MM.1S (cell line): ENCODE data around the gene EFNB1.

ENCODE experiments used
- DNase-seq: peaks from one replicate; pipeline ENCODE4 v3.0.0-alpha.2; 2015
- H2AFZ ChIP-seq: fragments of 300-600 bp; sonication (generic); 2 replicates; pipeline ENCODE4 v1.6.0; 2016; ENCODE audit warnings: antibody characterized with exemption, low read length
- H3F3A ChIP-seq: fragments of 300-600 bp; sonication (generic); 2 replicates; pipeline ENCODE4 v1.6.1; 2016; ENCODE audit warnings: mild to moderate bottlenecking, antibody characterized with exemption, low read length, moderate library complexity, mixed read lengths; ENCODE audit not compliant: insufficient read depth
- H3K27ac ChIP-seq: fragments of 300-600 bp; sonication (generic); 2 replicates; pipeline ENCODE4 v1.5.1; 2016; ENCODE audit warnings: mild to moderate bottlenecking, low read length
- H3K27me3 ChIP-seq: fragments of 300-600 bp; sonication (generic); replicated peaks from 2 replicates; pipeline ENCODE4 v1.6.0; 2016; ENCODE audit warnings: low read length; ENCODE audit not compliant: insufficient read depth
- H3K36me3 ChIP-seq: fragments of 300-600 bp; sonication (generic); replicated peaks from 2 replicates; pipeline ENCODE4 v1.6.1; 2016; ENCODE audit warnings: mild to moderate bottlenecking, low read length, mixed read lengths; ENCODE audit not compliant: insufficient read depth
- H3K4me1 ChIP-seq: fragments of 300-600 bp; sonication (generic); 2 replicates; pipeline ENCODE4 v1.6.1; 2016; ENCODE audit warnings: low read length, mixed read lengths
- H3K4me2 ChIP-seq: fragments of 300-600 bp; sonication (generic); 2 replicates; pipeline ENCODE4 v1.6.0; 2016; ENCODE audit warnings: low read depth, low read length
- H3K4me3 ChIP-seq: fragments of 300-600 bp; sonication (generic); 2 replicates; pipeline ENCODE4 v1.5.1; 2016; ENCODE audit warnings: low read length, mixed read lengths
- H3K79me2 ChIP-seq: fragments of 300-600 bp; sonication (generic); 2 replicates; pipeline ENCODE4 v1.6.1; 2016; ENCODE audit warnings: mixed run types, low read length, mixed read lengths
- H3K9ac ChIP-seq: fragments of 300-600 bp; sonication (generic); 2 replicates; pipeline ENCODE4 v1.6.1; 2016; ENCODE audit warnings: low read length, mixed read lengths
- H3K9me2 ChIP-seq: fragments of 300-600 bp; sonication (generic); replicated peaks from 2 replicates; pipeline ENCODE4 v1.6.1; 2016; ENCODE audit warnings: mild to moderate bottlenecking, low read length, mixed read lengths; ENCODE audit not compliant: insufficient read depth
- H3K9me3 ChIP-seq: fragments of 300-600 bp; sonication (generic); replicated peaks from 2 replicates; pipeline ENCODE4 v1.6.1; 2016; ENCODE audit warnings: mild to moderate bottlenecking, low read length, mixed read lengths; ENCODE audit not compliant: insufficient read depth
- H4K20me1 ChIP-seq: fragments of 300-600 bp; sonication (generic); 2 replicates; pipeline ENCODE4 v1.6.1; 2016; ENCODE audit warnings: mild to moderate bottlenecking, low read length, moderate library complexity, mixed read lengths; ENCODE audit not compliant: insufficient read depth
- EZH2 ChIP-seq: fragments of 300-600 bp; sonication (generic); optimal IDR thresholded peaks from 2 replicates; pipeline ENCODE3; 2017; ENCODE audit warnings: low read depth, mild to moderate bottlenecking, antibody characterized with exemption, low read length, mixed read lengths
- EZH2phosphoT487 ChIP-seq: fragments of 300-600 bp; sonication (generic); IDR thresholded peaks from 2 replicates; pipeline ENCODE4 v1.6.1; 2018; ENCODE audit warnings: antibody characterized with exemption, low read length
- TF ChIP-seq, protein P1 (sequence below): fragments of 300-600 bp; sonication (generic); IDR thresholded peaks from 2 replicates; pipeline ENCODE4 v1.5.1; 2016; ENCODE audit warnings: antibody characterized with exemption, low read length, mixed read lengths

EFNB1 gene

DNA sequence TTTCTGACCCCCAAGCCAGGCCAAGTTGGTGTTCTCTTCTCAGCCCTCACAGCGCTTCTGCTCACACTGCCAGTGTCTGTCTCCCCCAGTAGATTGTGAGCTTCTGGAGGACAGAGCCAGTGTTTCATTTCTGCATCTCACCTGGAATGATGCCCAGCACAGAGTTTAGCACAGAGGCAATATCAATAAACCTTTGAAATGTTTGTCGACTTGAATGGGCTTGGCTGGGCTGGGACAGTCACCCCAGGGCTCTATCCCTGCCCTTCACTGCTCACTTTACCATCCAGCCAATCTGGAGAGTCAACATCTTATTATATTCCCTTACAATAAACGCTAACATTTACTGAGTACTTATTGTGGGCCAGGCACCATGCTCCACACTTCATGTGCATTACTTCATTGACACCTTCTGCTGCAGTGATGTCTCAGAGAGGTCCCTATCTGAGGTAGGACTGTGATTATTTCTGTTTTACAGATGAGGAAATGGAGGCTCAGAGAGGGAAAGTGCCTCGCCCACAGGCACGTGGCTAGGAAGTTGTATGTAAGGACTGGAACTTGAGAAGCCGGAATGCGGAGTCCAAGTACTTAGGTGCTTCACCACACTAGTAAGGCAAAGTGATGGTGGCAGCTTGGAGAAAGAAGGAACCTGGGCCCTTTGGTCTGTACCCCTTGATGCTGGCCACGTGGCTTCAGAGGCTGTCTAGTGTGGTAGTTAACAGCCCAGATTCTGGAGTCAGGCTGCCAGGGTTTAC lies 19.5 kb downstream of the EFNB1 start:
- no peaks in the 10 kb centered on the region for H4K20me1 ChIP-seq
- H3K79me2 ChIP-seq = no peaks in the 10 kb centered on the region
- H3K27me3 ChIP-seq = no peaks in the 10 kb centered on the region
- no peak for DNase-seq
- no peaks in the 10 kb centered on the region for H3F3A ChIP-seq
- H3K4me1 ChIP-seq = no peaks in the 10 kb centered on the region
- no peak overlapping the region for H3K27ac ChIP-seq
- TF ChIP-seq EZH2phosphoT487 (no peak), EZH2 (no peak)
- TF ChIP-seq, protein P1, sequence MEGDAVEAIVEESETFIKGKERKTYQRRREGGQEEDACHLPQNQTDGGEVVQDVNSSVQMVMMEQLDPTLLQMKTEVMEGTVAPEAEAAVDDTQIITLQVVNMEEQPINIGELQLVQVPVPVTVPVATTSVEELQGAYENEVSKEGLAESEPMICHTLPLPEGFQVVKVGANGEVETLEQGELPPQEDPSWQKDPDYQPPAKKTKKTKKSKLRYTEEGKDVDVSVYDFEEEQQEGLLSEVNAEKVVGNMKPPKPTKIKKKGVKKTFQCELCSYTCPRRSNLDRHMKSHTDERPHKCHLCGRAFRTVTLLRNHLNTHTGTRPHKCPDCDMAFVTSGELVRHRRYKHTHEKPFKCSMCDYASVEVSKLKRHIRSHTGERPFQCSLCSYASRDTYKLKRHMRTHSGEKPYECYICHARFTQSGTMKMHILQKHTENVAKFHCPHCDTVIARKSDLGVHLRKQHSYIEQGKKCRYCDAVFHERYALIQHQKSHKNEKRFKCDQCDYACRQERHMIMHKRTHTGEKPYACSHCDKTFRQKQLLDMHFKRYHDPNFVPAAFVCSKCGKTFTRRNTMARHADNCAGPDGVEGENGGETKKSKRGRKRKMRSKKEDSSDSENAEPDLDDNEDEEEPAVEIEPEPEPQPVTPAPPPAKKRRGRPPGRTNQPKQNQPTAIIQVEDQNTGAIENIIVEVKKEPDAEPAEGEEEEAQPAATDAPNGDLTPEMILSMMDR = no peak
- H3K4me2 ChIP-seq = no peak overlapping the region
- no peaks in the 10 kb centered on the region for H3K9me3 ChIP-seq
- no peak overlapping the region for H3K4me3 ChIP-seq
- no peaks in the 10 kb centered on the region for H3K36me3 ChIP-seq
- no peak overlapping the region for H2AFZ ChIP-seq
- H3K9me2 ChIP-seq = no peaks in the 10 kb centered on the region
- no peak overlapping the region for H3K9ac ChIP-seq

DNA sequence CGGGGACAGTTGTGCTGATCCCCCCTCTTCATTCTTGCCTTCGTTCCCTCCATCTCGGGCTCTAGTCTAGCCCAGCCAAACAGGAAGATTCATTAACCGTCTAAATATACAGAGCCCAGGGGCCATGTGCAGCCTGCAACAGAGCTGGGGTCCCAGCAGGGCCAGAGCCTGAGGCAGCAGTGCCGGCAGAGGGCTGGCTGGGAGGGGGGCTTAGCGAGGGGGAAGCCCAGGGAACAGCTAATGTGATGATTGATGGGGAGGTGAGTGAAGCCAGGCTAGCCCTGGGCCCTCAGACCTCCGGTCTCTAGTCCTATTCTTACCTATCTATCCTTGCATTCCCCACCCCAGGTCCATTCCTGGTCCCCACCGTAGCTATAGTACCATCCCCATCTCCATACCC lies 22.3 kb downstream of the EFNB1 start:
- H3K9me3 ChIP-seq = no peaks in the 10 kb centered on the region
- H3K27me3 ChIP-seq = no peaks in the 10 kb centered on the region
- H3F3A ChIP-seq = no peaks in the 10 kb centered on the region
- H3K4me3 ChIP-seq = no peak overlapping the region
- H3K27ac ChIP-seq = no peak overlapping the region
- TF ChIP-seq, protein P1 = no peak
- no peak for TF ChIP-seq EZH2
- TF ChIP-seq EZH2phosphoT487 = no peak
- H2AFZ ChIP-seq = no peak overlapping the region
- H3K36me3 ChIP-seq = no peaks in the 10 kb centered on the region
- H3K4me2 ChIP-seq = no peak overlapping the region
- H4K20me1 ChIP-seq = no peaks in the 10 kb centered on the region
- H3K79me2 ChIP-seq = no peaks in the 10 kb centered on the region
- H3K9ac ChIP-seq = no peak overlapping the region
- DNase-seq = no peak
- no peaks in the 10 kb centered on the region for H3K9me2 ChIP-seq
- H3K4me1 ChIP-seq = no peaks in the 10 kb centered on the region

DNA sequence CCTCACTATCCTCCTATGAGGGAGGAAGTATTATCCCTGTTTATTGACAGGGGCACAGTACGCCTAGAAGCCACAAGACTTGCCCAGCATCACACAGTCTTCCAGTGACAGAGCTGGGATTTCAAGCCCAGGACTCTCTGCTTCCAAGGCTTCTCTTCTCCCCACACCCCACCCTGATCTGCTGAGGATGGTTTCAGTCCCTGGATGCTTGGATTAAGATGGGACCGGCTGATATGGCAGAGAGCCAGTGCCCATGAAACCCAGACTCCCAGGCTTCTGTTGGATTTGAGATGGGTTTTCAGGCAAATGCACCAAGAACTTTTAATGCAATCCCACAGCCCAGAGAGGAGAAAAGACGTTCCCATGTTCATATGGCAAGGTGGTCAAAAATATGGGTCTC lies 23.2 kb downstream of the EFNB1 start:
- H3K4me3 ChIP-seq = no peak overlapping the region
- H3K36me3 ChIP-seq = no peaks in the 10 kb centered on the region
- H3K79me2 ChIP-seq = no peaks in the 10 kb centered on the region
- H3K4me1 ChIP-seq = no peaks in the 10 kb centered on the region
- no peaks in the 10 kb centered on the region for H4K20me1 ChIP-seq
- no peaks in the 10 kb centered on the region for H3K9me3 ChIP-seq
- TF ChIP-seq EZH2 (no peak), EZH2phosphoT487 (no peak)
- TF ChIP-seq, protein P1 = no peak
- H3F3A ChIP-seq = no peaks in the 10 kb centered on the region
- no peaks in the 10 kb centered on the region for H3K9me2 ChIP-seq
- H3K27me3 ChIP-seq = no peaks in the 10 kb centered on the region
- no peak overlapping the region for H3K9ac ChIP-seq
- no peak for DNase-seq
- H3K4me2 ChIP-seq = no peak overlapping the region
- H3K27ac ChIP-seq = no peak overlapping the region
- H2AFZ ChIP-seq = no peak overlapping the region
